OCI-LY1 (cell line): ENCODE results near the gene ABCC4.

Experiments
- H2AFZ ChIP-seq: fragments of 200-600 bp; sonication (generic), shearing (Covaris generic); 2 replicates; pipeline ENCODE4 v1.6.0; 2014; ENCODE audit warnings: antibody characterized with exemption, mild to moderate bottlenecking, low read length
- H3F3A ChIP-seq: fragments of 200-600 bp; sonication (generic), shearing (Covaris generic); 2 replicates; pipeline ENCODE4 v1.6.0; 2014; ENCODE audit warnings: mild to moderate bottlenecking, antibody characterized with exemption, low read length, moderate library complexity; ENCODE audit not compliant: insufficient read depth
- H3K27ac ChIP-seq: fragments of 200-600 bp; sonication (generic); 2 replicates; pipeline ENCODE4 v1.5.1; 2014; ENCODE audit warnings: low read length, mixed run types, mild to moderate bottlenecking, low read depth; ENCODE audit not compliant: poor library complexity, severe bottlenecking
- H3K27me3 ChIP-seq: fragments of 200-600 bp; sonication (generic); 2 replicates; pipeline ENCODE4 v1.6.0; 2014; ENCODE audit warnings: antibody characterized with exemption, mild to moderate bottlenecking, low read length, moderate library complexity; ENCODE audit not compliant: insufficient read depth
- H3K36me3 ChIP-seq: fragments of 200-600 bp; sonication (generic); 2 replicates; pipeline ENCODE4 v1.6.1; 2014; ENCODE audit warnings: mild to moderate bottlenecking, antibody characterized with exemption, low read length, moderate library complexity, mixed read lengths; ENCODE audit not compliant: insufficient read depth
- H3K4me1 ChIP-seq: fragments of 200-600 bp; sonication (generic); 2 replicates; pipeline ENCODE4 v1.5.1; 2014; ENCODE audit warnings: mild to moderate bottlenecking, low read length, moderate library complexity; ENCODE audit not compliant: insufficient read depth, severe bottlenecking
- H3K4me2 ChIP-seq: fragments of 200-600 bp; sonication (generic), shearing (Covaris generic); 2 replicates; pipeline ENCODE4 v1.6.1; 2014; ENCODE audit warnings: low read length
- H3K4me3 ChIP-seq: fragments of 200-600 bp; sonication (generic); 2 replicates; pipeline ENCODE4 v1.5.1; 2014; ENCODE audit warnings: low read length, low read depth, mild to moderate bottlenecking, mixed read lengths; ENCODE audit not compliant: poor library complexity, severe bottlenecking
- H3K79me2 ChIP-seq: fragments of 200-600 bp; shearing (Covaris generic); 2 replicates; pipeline ENCODE4 v1.6.1; 2016; ENCODE audit warnings: mixed run types, low read length, mixed read lengths; ENCODE audit not compliant: insufficient read depth
- H3K9ac ChIP-seq: fragments of 200-600 bp; sonication (generic), shearing (Covaris generic); 2 replicates; pipeline ENCODE4 v1.6.1; 2014; ENCODE audit warnings: mild to moderate bottlenecking, low read length, mixed read lengths
- H3K9me2 ChIP-seq: fragments of 200-600 bp; sonication (generic), shearing (Covaris generic); 2 replicates; pipeline ENCODE4 v1.6.1; 2014; ENCODE audit warnings: low read depth, mild to moderate bottlenecking, low read length, mixed read lengths
- H3K9me3 ChIP-seq: fragments of 200-600 bp; shearing (Covaris generic); 2 replicates; pipeline ENCODE4 v1.6.1; 2014; ENCODE audit warnings: low read length, mixed read lengths
- H4K20me1 ChIP-seq: fragments of 200-600 bp; sonication (generic), shearing (Covaris generic); 2 replicates; pipeline ENCODE4 v1.6.0; 2016; ENCODE audit warnings: mild to moderate bottlenecking, low read length; ENCODE audit not compliant: insufficient read depth
- CTCF ChIP-seq: fragments of 200-600 bp; sonication (generic), shearing (Covaris generic); IDR thresholded peaks from 2 replicates; pipeline ENCODE4 v1.5.1; 2017; ENCODE audit warnings: mild to moderate bottlenecking, antibody characterized with exemption, low read length, moderate library complexity, mixed read lengths
- EZH2 ChIP-seq: fragments of 200-600 bp; sonication (generic), shearing (Covaris generic); IDR thresholded peaks from 2 replicates; pipeline ENCODE4 v1.8.0; 2017; ENCODE audit warnings: borderline replicate concordance, mixed run types, mild to moderate bottlenecking, antibody characterized with exemption, low read length, moderate library complexity, mixed read lengths

The ABCC4 gene

DNA sequence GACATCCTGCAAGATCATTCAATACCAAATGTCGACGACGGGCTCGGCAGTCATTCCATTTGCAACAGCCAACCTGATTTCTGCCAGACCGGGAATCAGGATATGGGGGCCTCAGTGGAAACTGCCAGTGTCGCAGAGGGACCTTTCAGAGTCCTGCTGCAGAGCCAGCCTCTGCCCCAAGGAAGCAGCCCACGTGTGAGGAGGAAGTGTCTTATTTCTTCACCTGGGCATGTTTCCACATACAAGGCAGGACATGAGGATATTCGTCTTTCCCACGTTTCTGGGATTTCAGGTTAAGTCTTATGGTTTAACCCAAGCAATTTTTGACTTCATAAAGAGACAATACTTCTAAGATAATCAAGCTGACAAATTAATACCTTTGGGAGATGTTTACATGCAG is 69.9 kb downstream of the ABCC4 start:
- Histone ChIP-seq H2AFZ (no peak overlapping the region), H3K79me2 (no peaks in the 10 kb centered on the region), H3K36me3 (peaks cover 11% of the 10 kb centered on the region), H3K9me3 (no peaks in the 10 kb centered on the region), H3K4me1 (peaks cover 47% of the 10 kb centered on the region), H3K27ac (no peak overlapping the region), H3K4me3 (no peak overlapping the region), H3K4me2 (no peak overlapping the region), H3F3A (no peaks in the 10 kb centered on the region), H3K9ac (no peak overlapping the region), H3K9me2 (no peaks in the 10 kb centered on the region), H3K27me3 (no peaks in the 10 kb centered on the region), H4K20me1 (no peaks in the 10 kb centered on the region)
- no peak for TF ChIP-seq EZH2
- TF ChIP-seq CTCF: no peak

- Histone ChIP-seq H3F3A (no peaks in the 10 kb centered on the region), H3K9ac (no peak overlapping the region), H3K4me2 (no peak overlapping the region), H3K9me2 (no peaks in the 10 kb centered on the region), H3K4me1 (peaks cover 31% of the 10 kb centered on the region), H3K79me2 (no peaks in the 10 kb centered on the region), H3K9me3 (no peaks in the 10 kb centered on the region), H4K20me1 (no peaks in the 10 kb centered on the region), H3K36me3 (peaks cover 9% of the 10 kb centered on the region), H3K27me3 (no peaks in the 10 kb centered on the region), H3K27ac (no peak overlapping the region), H3K4me3 (no peak overlapping the region), H2AFZ (no peak overlapping the region)
- TF ChIP-seq EZH2 (no peak), CTCF (no peak)
Observed at GRCh38 chr13:95229855-95230254, 71.4 kb downstream of the ABCC4 start.

DNA sequence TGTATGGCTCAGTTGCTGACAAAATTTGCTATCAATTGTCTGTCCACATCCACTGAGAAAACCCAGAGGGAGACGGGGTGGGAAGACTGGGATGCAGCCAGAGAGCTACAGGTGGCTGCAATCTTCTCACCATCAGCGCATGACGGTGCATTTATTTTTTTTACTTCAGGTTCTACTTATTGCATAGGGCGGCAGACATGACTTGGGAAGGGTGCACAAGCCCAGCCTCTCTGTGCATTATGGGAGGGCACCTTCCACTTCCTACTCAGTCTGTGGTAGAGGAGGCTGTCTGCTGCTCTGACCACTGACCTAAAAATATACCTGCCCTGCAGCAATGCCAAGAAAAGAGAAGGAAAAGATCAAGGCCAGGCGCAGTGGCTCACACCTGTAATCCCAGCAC is 73.1 kb downstream of the ABCC4 start:
- no peaks in the 10 kb centered on the region for H3K27me3 ChIP-seq
- no peaks in the 10 kb centered on the region for H3K9me2 ChIP-seq
- peaks cover 18% of the 10 kb centered on the region for H3K4me1 ChIP-seq
- H3K9ac ChIP-seq: no peak overlapping the region
- H4K20me1 ChIP-seq: no peaks in the 10 kb centered on the region
- peaks cover 6% of the 10 kb centered on the region for H3K36me3 ChIP-seq
- no peak overlapping the region for H3K4me3 ChIP-seq
- no peak overlapping the region for H3K4me2 ChIP-seq
- no peak for TF ChIP-seq EZH2
- H3K27ac ChIP-seq: no peak overlapping the region
- H3K9me3 ChIP-seq: no peaks in the 10 kb centered on the region
- no peak overlapping the region for H2AFZ ChIP-seq
- no peaks in the 10 kb centered on the region for H3F3A ChIP-seq
- no peaks in the 10 kb centered on the region for H3K79me2 ChIP-seq

DNA sequence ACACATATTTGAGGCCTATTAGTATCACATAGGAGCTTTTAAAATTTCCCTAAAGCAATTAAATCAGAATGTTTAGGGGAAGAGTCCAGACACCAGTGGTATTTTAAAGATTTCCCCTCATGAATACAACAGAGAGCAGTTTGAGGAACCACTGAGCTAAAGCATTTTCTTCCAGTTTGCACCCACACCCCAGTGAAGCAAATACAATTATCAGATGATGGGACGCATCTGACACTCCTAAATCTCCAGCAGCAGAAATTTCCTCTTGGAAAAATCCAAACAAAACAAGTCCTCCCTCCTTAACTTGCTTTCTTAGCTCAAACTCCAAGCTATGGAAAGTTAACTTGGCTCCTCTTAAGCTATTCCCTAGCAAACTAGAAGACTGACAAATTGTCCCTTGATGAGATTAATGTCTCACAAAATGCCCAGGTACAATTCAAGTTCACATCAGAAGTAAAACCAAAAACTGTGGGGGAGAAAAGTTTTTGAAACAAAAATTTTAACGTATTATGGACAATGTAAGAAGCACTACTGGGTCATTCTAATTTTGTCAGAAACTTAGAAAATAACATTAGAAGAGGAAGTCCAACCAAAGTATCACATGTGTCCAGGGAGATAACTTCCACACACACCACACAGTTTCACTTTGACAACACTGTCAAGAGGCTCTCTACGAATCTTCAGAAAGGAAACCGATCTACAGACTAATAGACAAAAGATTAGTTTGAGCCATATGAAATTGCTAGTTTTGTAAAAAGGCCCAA is 74.1 kb downstream of the ABCC4 start:
- no peak overlapping the region for H3K9ac ChIP-seq

More for the DNA sequence above, 74.1 kb downstream of the ABCC4 start:
- Histone ChIP-seq H3K4me2 (no peak overlapping the region), H4K20me1 (no peaks in the 10 kb centered on the region), H3K79me2 (no peaks in the 10 kb centered on the region), H3K27ac (peak overlapping the region; percentile 3), H3K9me3 (no peaks in the 10 kb centered on the region), H3K27me3 (no peaks in the 10 kb centered on the region), H3K36me3 (peaks cover 6% of the 10 kb centered on the region), H3F3A (no peaks in the 10 kb centered on the region), H3K9me2 (no peaks in the 10 kb centered on the region), H3K4me1 (peaks cover 18% of the 10 kb centered on the region), H2AFZ (no peak overlapping the region), H3K4me3 (no peak overlapping the region)
- TF ChIP-seq CTCF: no peak
- no peak for TF ChIP-seq EZH2
